Neuronal stem cell (in vitro differentiated cells): ENCODE measurements around the gene RNU1-2.

Source experiments
- DNase-seq: peaks from one replicate; pipeline ENCODE4 v3.0.0-alpha.2; 2013; ENCODE audit warnings: low spot score
- H2AFZ ChIP-seq: one replicate; pipeline ENCODE4 v1.6.1; 2013; ENCODE audit warnings: mild to moderate bottlenecking, low read length, inconsistent platforms
- H2AK5ac ChIP-seq: 2 replicates; pipeline ENCODE4 v1.6.1; 2013; ENCODE audit warnings: low read depth, mild to moderate bottlenecking, inconsistent platforms, low read length, moderate library complexity, mixed read lengths
- H2BK120ac ChIP-seq: 2 replicates; pipeline ENCODE4 v1.6.1; 2013; ENCODE audit warnings: low read depth, mild to moderate bottlenecking, inconsistent platforms, low read length, moderate library complexity, mixed read lengths
- H2BK12ac ChIP-seq: one replicate; pipeline ENCODE4 v1.6.1; 2013; ENCODE audit warnings: low read length, inconsistent platforms
- H2BK15ac ChIP-seq: 2 replicates; pipeline ENCODE4 v1.6.1; 2013; ENCODE audit warnings: mild to moderate bottlenecking, low read length, inconsistent platforms, mixed read lengths
- H2BK5ac ChIP-seq: one replicate; pipeline ENCODE4 v1.6.1; 2013; ENCODE audit warnings: inconsistent platforms, mild to moderate bottlenecking, low read length, moderate library complexity
- H3K14ac ChIP-seq: one replicate; pipeline ENCODE4 v1.6.1; 2013; ENCODE audit warnings: low read length, inconsistent platforms
- H3K18ac ChIP-seq: 2 replicates; pipeline ENCODE4 v1.6.1; 2013; ENCODE audit warnings: low read length, inconsistent platforms
- H3K23ac ChIP-seq: 2 replicates; pipeline ENCODE4 v1.6.1; 2013; ENCODE audit warnings: low read depth, mild to moderate bottlenecking, mixed read lengths, low read length, inconsistent platforms; ENCODE audit not compliant: poor library complexity
- H3K27ac ChIP-seq: replicated peaks from 3 replicates; pipeline ENCODE4 v1.5.1; 2013; ENCODE audit warnings: low read length, inconsistent platforms
- H3K27me3 ChIP-seq, 3 experiments: 2 replicates each; pipeline ENCODE4 v1.6.1; 2013; ENCODE audit warnings: low read length in 3 of 3, mild to moderate bottlenecking in 2 of 3, inconsistent platforms in 1 of 3, low read depth in 1 of 3, mixed read lengths in 1 of 3, moderate library complexity in 1 of 3; ENCODE audit not compliant: control insufficient read depth in 3 of 3, insufficient read depth in 3 of 3
- H3K36me3 ChIP-seq, 2 donors: replicated peaks in 1 of 2; 2 replicates each; pipeline ENCODE4 v1.6.1; 2013; ENCODE audit warnings: low read length in 2 of 2; ENCODE audit not compliant: control insufficient read depth in 2 of 2, insufficient read depth in 2 of 2
- H3K4ac ChIP-seq: 2 replicates; pipeline ENCODE4 v1.6.1; 2013; ENCODE audit warnings: inconsistent platforms, mild to moderate bottlenecking, low read length, moderate library complexity
- H3K4me1 ChIP-seq, 2 donors: 1 replicate in 1 of 2; 2 replicates in 1 of 2; pipeline ENCODE4 v1.6.1; 2013; ENCODE audit warnings: low read length in 2 of 2, low read depth in 1 of 2; ENCODE audit not compliant: control insufficient read depth in 2 of 2, insufficient read depth in 1 of 2
- H3K4me2 ChIP-seq: one replicate; pipeline ENCODE4 v1.6.1; 2013; ENCODE audit warnings: mild to moderate bottlenecking, low read length, inconsistent platforms; ENCODE audit not compliant: insufficient read depth, poor library complexity, severe bottlenecking
- H3K4me3 ChIP-seq, 2 donors: 2 replicates each; pipeline ENCODE4 v1.5.1; 2013; ENCODE audit warnings: low read length in 2 of 2, mild to moderate bottlenecking in 2 of 2, inconsistent platforms in 1 of 2, moderate library complexity in 1 of 2
- H3K79me1 ChIP-seq: one replicate; pipeline ENCODE4 v1.6.1; 2013; ENCODE audit warnings: low read depth, mild to moderate bottlenecking, inconsistent platforms, low read length, moderate library complexity
- H3K9ac ChIP-seq: one replicate; pipeline ENCODE4 v1.6.1; 2013; ENCODE audit warnings: mild to moderate bottlenecking, low read depth, low read length, inconsistent platforms; ENCODE audit not compliant: poor library complexity
- H3K9me3 ChIP-seq, 2 donors: replicated peaks in 1 of 2; 2 replicates each; pipeline versions ENCODE3 to v1.6.1; 2013; ENCODE audit warnings: low read length in 2 of 2, mild to moderate bottlenecking in 2 of 2, inconsistent platforms in 1 of 2, low read depth in 1 of 2, mixed read lengths in 1 of 2, moderate library complexity in 1 of 2; ENCODE audit not compliant: control insufficient read depth in 2 of 2, insufficient read depth in 1 of 2
- H4K8ac ChIP-seq: one replicate; pipeline ENCODE4 v1.6.1; 2013; ENCODE audit warnings: low read depth, mild to moderate bottlenecking, inconsistent platforms, low read length, moderate library complexity
- H4K91ac ChIP-seq: one replicate; pipeline ENCODE4 v1.6.1; 2013; ENCODE audit warnings: low read length, low read depth, mild to moderate bottlenecking, inconsistent platforms; ENCODE audit not compliant: poor library complexity
- WGBS, 2 donors: extraction: QIAGEN DNeasy Blood & Tissue Kit; methylation state at CpG; one replicate each; pipeline ENCODE4 v1.1.7; 2013; ENCODE audit warnings: missing lambda C conversion rate in 2 of 2, mixed read lengths in 1 of 2; ENCODE audit not compliant: insufficient read length in 2 of 2, insufficient replicate concordance in 1 of 2; ENCODE audit errors: extremely low coverage in 2 of 2; 5-methylcytosine and 5-hydroxymethylcytosine counted together

Gene RNU1-2

DNA sequence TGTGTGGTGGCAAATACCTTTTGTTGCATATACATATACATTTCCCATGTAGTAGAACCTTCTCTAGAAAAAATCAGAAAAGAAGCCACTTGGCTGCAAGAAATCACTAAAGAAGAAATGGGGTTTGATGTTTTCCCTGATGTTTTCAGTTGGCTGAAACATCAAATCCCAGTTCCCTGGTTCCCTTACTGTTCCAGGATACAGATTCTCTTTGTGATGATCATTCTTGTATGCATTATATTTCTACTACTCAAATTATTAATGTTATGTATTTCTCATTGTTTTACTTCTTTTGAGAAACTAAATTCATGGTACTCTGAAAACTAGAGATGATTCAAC is 7.6 kb downstream of the RNU1-2 start:
- peak overlapping the region; percentile 59 for H2AFZ ChIP-seq
- H3K27ac ChIP-seq, result peak overlapping the region; percentile 16
- H2AK5ac ChIP-seq, result no peak overlapping the region
- H3K79me1 ChIP-seq, result no peaks in the 10 kb centered on the region
- H3K4me3 ChIP-seq, result no peak overlapping the region
- H3K9ac ChIP-seq, result no peak overlapping the region
- H3K14ac ChIP-seq, result no peak overlapping the region
- H2BK15ac ChIP-seq, result no peak overlapping the region
- H3K27me3 ChIP-seq, result no peaks in the 10 kb centered on the region
- no peak overlapping the region for H4K91ac ChIP-seq
- no peaks in the 10 kb centered on the region for H3K36me3 ChIP-seq
- H2BK5ac ChIP-seq, result no peak overlapping the region
- DNase-seq, result no peak
- H3K9me3 ChIP-seq, result peaks cover 5 to 8% of the 10 kb centered on the region in 2 donors
- H2BK12ac ChIP-seq, result no peak overlapping the region
- no peak overlapping the region for H3K4me2 ChIP-seq
- no peak overlapping the region for H3K23ac ChIP-seq
- H3K4ac ChIP-seq, result no peak overlapping the region
- no peak overlapping the region for H4K8ac ChIP-seq
- H3K18ac ChIP-seq, result no peak overlapping the region
- H3K4me1 ChIP-seq, result peaks cover 1 to 7% of the 10 kb centered on the region in 2 donors
- no peak overlapping the region for H2BK120ac ChIP-seq

- Histone ChIP-seq H3K27me3 (no peaks in the 10 kb centered on the region), H2AK5ac (no peak overlapping the region), H3K36me3 (no peaks in the 10 kb centered on the region), H3K14ac (no peak overlapping the region), H3K9ac (peak overlapping the region; percentile 98), H2BK5ac (peak overlapping the region; percentile 100), H3K4me3 (peak overlapping the region; percentile 47 to 71), H3K9me3 (peaks cover 5 to 8% of the 10 kb centered on the region in 2 donors), H2BK12ac (no peak overlapping the region), H2BK15ac (no peak overlapping the region), H4K91ac (peak overlapping the region; percentile 100), H3K79me1 (no peaks in the 10 kb centered on the region), H2BK120ac (no peak overlapping the region), H3K4me2 (peak overlapping the region; percentile 67), H3K4ac (no peak overlapping the region), H3K27ac (peak overlapping the region; percentile 99), H3K18ac (peak overlapping the region; percentile 100), H2AFZ (peak overlapping the region; percentile 82), H4K8ac (peak overlapping the region; percentile 92), H3K4me1 (peaks cover 1 to 7% of the 10 kb centered on the region in 2 donors), H3K23ac (peak overlapping the region; percentile 78)
- no CpG with 5 or more reads among the region's 27 CpGs for WGBS, 2 donors
- DNase-seq, result peak; percentile 93
Observed at GRCh38 chr1:16904560-16905109, 8.9 kb downstream of the RNU1-2 start.

GRCh38 chr1:16905110-16905867 is 9.5 kb downstream of the RNU1-2 start:
- Histone ChIP-seq H3K27me3 (no peaks in the 10 kb centered on the region), H3K4ac (no peak overlapping the region), H3K4me1 (peaks cover 1 to 7% of the 10 kb centered on the region in 2 donors), H3K9ac (peak overlapping the region; percentile 98), H3K4me2 (peak overlapping the region; percentile 64), H2AFZ (peak overlapping the region; percentile 82), H2BK15ac (no peak overlapping the region), H2AK5ac (no peak overlapping the region), H3K27ac (peak overlapping the region; percentile 99), H2BK12ac (no peak overlapping the region), H4K91ac (peak overlapping the region; percentile 100), H2BK120ac (no peak overlapping the region), H3K14ac (no peak overlapping the region), H3K18ac (peak overlapping the region; percentile 100), H3K23ac (peak overlapping the region; percentile 78), H3K4me3 (peak overlapping the region; percentile 47 to 71), H3K9me3 (peaks cover 5 to 8% of the 10 kb centered on the region in 2 donors), H4K8ac (peak overlapping the region; percentile 92), H3K79me1 (no peaks in the 10 kb centered on the region), H2BK5ac (peak overlapping the region; percentile 100), H3K36me3 (no peaks in the 10 kb centered on the region)
- WGBS, 2 donors, result no CpG with 5 or more reads among the region's 12 CpGs
- DNase-seq, result peak; percentile 62

DNA sequence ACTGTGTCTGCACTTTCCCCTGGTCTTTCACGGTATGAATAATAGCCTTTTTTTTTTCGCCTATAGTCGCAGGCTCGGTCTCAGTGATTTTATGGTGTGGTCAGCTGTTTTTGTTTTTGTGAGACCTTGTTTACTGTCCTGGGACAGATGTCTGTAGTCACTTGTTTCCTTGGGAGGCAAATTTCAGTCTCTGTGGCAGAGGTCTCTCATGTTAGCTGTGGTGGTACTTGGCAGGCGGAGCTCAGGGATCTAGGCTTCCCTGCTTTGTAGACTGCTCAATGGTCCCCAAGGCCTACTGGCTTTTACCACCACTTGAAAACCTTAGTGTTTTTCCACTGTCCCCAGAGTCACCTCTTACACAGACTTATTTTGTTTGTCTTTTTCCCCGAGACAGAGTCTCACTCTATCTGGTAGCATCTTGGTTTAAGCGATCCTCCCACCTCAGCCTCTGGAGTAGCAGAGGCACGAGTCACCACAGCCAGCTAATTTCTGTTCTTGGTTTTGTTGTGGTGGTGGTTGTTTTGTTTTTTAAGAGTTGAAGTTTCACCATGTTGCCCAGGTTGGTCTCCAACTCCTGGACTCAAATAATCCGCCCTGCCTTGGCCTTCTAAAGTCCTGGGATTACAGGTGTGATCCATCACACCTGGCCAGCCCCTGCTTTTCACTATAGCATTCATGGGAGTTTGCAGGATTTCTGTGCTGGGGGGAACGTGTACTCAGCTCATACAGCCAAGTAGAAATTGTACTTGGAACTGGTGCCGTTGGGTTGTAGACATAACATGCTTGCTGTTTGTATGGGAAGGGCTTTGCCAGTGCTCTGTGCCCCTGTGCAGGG is 10.3 kb downstream of the RNU1-2 start:
- H3K27me3 ChIP-seq, result no peaks in the 10 kb centered on the region
- WGBS, 2 donors, result no CpG with 5 or more reads among the region's 11 CpGs
- H4K8ac ChIP-seq, result no peak overlapping the region
- no peak overlapping the region for H3K23ac ChIP-seq
- H3K27ac ChIP-seq, result peak overlapping the region; percentile 88
- H3K9ac ChIP-seq, result no peak overlapping the region
- peaks cover 1 to 7% of the 10 kb centered on the region in 2 donors for H3K4me1 ChIP-seq
- no peak overlapping the region for H2BK5ac ChIP-seq
- H2BK12ac ChIP-seq, result no peak overlapping the region
- H3K36me3 ChIP-seq, result no peaks in the 10 kb centered on the region
- H2BK120ac ChIP-seq, result no peak overlapping the region
- peaks cover 5 to 8% of the 10 kb centered on the region in 2 donors for H3K9me3 ChIP-seq
- no peak overlapping the region for H2AK5ac ChIP-seq
- H4K91ac ChIP-seq, result no peak overlapping the region
- H3K18ac ChIP-seq, result no peak overlapping the region
- H2BK15ac ChIP-seq, result no peak overlapping the region
- no peak overlapping the region for H3K4ac ChIP-seq
- no peak overlapping the region for H3K4me2 ChIP-seq
- H2AFZ ChIP-seq, result peak overlapping the region; percentile 60
- no peak overlapping the region for H3K14ac ChIP-seq
- H3K4me3 ChIP-seq, result no peak overlapping the region
- no peak for DNase-seq
- no peaks in the 10 kb centered on the region for H3K79me1 ChIP-seq
